ENCODE measurements around the gene HPN.
"Not testable (repeated sequence)": the region's sequence is repeated elsewhere in the genome, so short reads cannot be mapped to it uniquely, and the experiment has no call there.

The HPN gene

DNA sequence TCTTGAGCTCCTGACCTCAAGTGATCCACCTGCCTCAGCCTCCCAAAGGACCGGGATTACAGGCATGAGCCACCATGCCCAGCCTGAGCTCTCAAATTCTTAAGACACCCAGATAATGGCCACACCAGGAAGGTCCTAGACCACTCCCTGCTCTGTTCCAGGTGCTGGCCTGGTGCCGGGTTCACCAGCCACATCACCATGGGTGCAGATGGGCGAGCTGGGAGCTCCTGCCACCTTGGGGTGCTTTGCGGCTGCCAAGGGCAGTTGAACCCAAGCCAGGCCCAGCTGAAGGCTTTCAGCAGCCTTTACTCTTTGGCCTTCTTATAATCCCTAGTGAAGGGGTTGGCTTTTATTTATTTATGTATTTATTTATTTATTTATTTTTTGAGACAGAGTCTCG lies 4.9 kb downstream of the HPN start:
- Histone ChIP-seq H4K20me1 (ENCODE audit: insufficient read depth, low read length, poor library complexity, severe bottlenecking) (no peaks in the 10 kb centered on the region), H3F3A (ENCODE audit: low read depth) (no peaks in the 10 kb centered on the region), H3K9me2 (replicated peaks; ENCODE audit: low read depth, low read length) (no peaks in the 10 kb centered on the region), H3K9me3 (ENCODE audit: insufficient read depth, low read depth, low read length) (no peaks in the 10 kb centered on the region), H3K36me3 (ENCODE audit: insufficient read depth, low read length) (no peaks in the 10 kb centered on the region), H3K4me1 (ENCODE audit: insufficient read depth, low read length, poor library complexity, severe bottlenecking) (peaks cover 9% of the 10 kb centered on the region), H3K9ac (ENCODE audit: low read depth, low read length, poor library complexity, severe bottlenecking) (no peak overlapping the region), H3K27me3 (ENCODE audit: insufficient read depth, low read length, poor library complexity, severe bottlenecking) (no peaks in the 10 kb centered on the region), H2AFZ (ENCODE audit: low read length) (no peak overlapping the region), H3K4me2 (ENCODE audit: low read depth, low read length, poor library complexity, severe bottlenecking) (no peak overlapping the region), H3K79me2 (ENCODE audit: insufficient read depth, low read length) (no peaks in the 10 kb centered on the region), H3K4me3 (ENCODE audit: low read length, poor library complexity, severe bottlenecking) (no peak overlapping the region)
- TF ChIP-seq EZH2phosphoT487 (IDR thresholded peaks at IDR 0.05; ENCODE audit: borderline replicate concordance): no peak

DNA sequence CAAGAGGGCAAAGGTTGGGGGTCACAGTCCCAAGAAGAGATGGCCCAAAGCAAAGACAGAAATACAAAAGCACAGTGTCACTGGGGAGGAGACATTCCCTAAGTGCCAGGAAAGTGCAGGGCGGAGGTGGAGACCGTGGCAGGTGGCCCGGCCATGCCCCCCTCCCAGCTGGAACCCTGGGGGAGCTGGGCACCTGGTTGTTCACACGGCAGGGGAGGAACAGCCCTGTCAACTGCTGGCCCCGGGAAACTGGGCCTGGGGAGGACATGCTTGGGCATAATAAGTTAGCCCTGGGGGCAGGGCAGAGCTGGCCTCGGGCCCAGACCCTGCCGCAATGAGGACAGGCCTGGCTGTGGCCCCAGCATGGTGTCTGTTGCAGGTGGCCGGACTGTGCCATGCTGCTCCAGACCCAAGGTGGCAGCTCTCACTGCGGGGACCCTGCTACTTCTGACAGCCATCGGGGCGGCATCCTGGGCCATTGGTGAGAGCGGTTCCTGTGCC lies 7.4 kb downstream of the HPN start:
- H3F3A ChIP-seq (ENCODE audit: low read depth): no peaks in the 10 kb centered on the region
- no peaks in the 10 kb centered on the region for H3K27me3 ChIP-seq (ENCODE audit: insufficient read depth, low read length, poor library complexity, severe bottlenecking)
- peaks cover 9% of the 10 kb centered on the region for H3K4me1 ChIP-seq (ENCODE audit: insufficient read depth, low read length, poor library complexity, severe bottlenecking)

DNA sequence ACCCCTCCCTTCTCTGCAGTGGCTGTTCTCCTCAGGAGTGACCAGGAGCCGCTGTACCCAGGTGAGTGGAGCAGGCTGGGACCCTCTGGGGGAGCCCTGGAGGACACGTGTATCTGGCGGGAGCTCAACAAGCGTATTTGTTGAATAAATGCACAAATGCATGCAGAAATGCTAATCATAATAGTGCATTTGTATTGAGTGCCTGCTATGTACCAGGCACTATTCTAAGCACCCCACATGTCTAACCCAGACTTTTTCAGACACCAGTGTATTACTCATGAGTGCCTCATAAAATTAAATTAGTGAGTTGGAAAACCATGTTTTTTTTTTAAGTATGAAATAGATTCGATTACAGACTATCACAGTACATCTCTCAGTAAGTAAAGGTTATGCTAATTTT lies 7.9 kb downstream of the HPN start:
- Histone ChIP-seq H3K27me3 (ENCODE audit: insufficient read depth, low read length, poor library complexity, severe bottlenecking) (no peaks in the 10 kb centered on the region), H2AFZ (ENCODE audit: low read length) (no peak overlapping the region), H3K9me3 (ENCODE audit: insufficient read depth, low read depth, low read length) (no peaks in the 10 kb centered on the region), H3K4me3 (ENCODE audit: low read length, poor library complexity, severe bottlenecking) (no peak overlapping the region), H3K4me1 (ENCODE audit: insufficient read depth, low read length, poor library complexity, severe bottlenecking) (peaks cover 9% of the 10 kb centered on the region), H3K36me3 (ENCODE audit: insufficient read depth, low read length) (no peaks in the 10 kb centered on the region), H3K9ac (ENCODE audit: low read depth, low read length, poor library complexity, severe bottlenecking) (no peak overlapping the region), H3F3A (ENCODE audit: low read depth) (no peaks in the 10 kb centered on the region), H3K9me2 (replicated peaks; ENCODE audit: low read depth, low read length) (no peaks in the 10 kb centered on the region), H3K79me2 (ENCODE audit: insufficient read depth, low read length) (no peaks in the 10 kb centered on the region), H3K4me2 (ENCODE audit: low read depth, low read length, poor library complexity, severe bottlenecking) (no peak overlapping the region), H4K20me1 (ENCODE audit: insufficient read depth, low read length, poor library complexity, severe bottlenecking) (no peaks in the 10 kb centered on the region)
- TF ChIP-seq EZH2phosphoT487 (IDR thresholded peaks at IDR 0.05; ENCODE audit: borderline replicate concordance): no peak
- TF ChIP-seq, protein P1, sequence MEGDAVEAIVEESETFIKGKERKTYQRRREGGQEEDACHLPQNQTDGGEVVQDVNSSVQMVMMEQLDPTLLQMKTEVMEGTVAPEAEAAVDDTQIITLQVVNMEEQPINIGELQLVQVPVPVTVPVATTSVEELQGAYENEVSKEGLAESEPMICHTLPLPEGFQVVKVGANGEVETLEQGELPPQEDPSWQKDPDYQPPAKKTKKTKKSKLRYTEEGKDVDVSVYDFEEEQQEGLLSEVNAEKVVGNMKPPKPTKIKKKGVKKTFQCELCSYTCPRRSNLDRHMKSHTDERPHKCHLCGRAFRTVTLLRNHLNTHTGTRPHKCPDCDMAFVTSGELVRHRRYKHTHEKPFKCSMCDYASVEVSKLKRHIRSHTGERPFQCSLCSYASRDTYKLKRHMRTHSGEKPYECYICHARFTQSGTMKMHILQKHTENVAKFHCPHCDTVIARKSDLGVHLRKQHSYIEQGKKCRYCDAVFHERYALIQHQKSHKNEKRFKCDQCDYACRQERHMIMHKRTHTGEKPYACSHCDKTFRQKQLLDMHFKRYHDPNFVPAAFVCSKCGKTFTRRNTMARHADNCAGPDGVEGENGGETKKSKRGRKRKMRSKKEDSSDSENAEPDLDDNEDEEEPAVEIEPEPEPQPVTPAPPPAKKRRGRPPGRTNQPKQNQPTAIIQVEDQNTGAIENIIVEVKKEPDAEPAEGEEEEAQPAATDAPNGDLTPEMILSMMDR (conservative IDR thresholded peaks at IDR 0.05; ENCODE audit: low read length): no peak

More for the DNA sequence above, 7.4 kb downstream of the HPN start:
- no peak for TF ChIP-seq EZH2phosphoT487 (IDR thresholded peaks at IDR 0.05; ENCODE audit: borderline replicate concordance)
- TF ChIP-seq, protein P1 (conservative IDR thresholded peaks at IDR 0.05; ENCODE audit: low read length): no peak
- Histone ChIP-seq H3K4me3 (ENCODE audit: low read length, poor library complexity, severe bottlenecking) (no peak overlapping the region), H3K36me3 (ENCODE audit: insufficient read depth, low read length) (no peaks in the 10 kb centered on the region), H3K9ac (ENCODE audit: low read depth, low read length, poor library complexity, severe bottlenecking) (no peak overlapping the region), H2AFZ (ENCODE audit: low read length) (no peak overlapping the region), H3K9me2 (replicated peaks; ENCODE audit: low read depth, low read length) (no peaks in the 10 kb centered on the region), H3K79me2 (ENCODE audit: insufficient read depth, low read length) (no peaks in the 10 kb centered on the region), H3K9me3 (ENCODE audit: insufficient read depth, low read depth, low read length) (no peaks in the 10 kb centered on the region), H3K4me2 (ENCODE audit: low read depth, low read length, poor library complexity, severe bottlenecking) (no peak overlapping the region), H4K20me1 (ENCODE audit: insufficient read depth, low read length, poor library complexity, severe bottlenecking) (no peaks in the 10 kb centered on the region)

DNA sequence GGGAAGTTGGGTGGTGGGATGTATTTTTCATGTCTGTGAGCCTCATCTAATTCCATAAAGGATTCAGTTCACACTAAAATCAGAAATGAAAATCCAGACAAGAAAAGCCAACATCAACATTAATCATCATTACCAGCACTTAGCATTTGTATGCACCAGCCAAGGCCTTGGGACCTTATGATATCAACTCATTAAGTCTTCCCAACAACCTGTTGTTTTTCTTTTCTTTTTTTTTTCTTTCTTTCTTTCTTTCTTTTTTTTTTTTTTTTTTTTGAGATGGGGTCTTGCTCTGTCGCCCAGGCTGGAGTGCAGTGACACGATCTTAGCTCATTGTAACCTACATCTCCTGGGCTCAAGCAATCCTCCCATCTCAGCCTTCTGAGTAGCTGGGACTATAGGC lies 9.1 kb downstream of the HPN start:
- H3K9me2 ChIP-seq (replicated peaks; ENCODE audit: low read depth, low read length); H3K9ac ChIP-seq (ENCODE audit: low read depth, low read length, poor library complexity, severe bottlenecking); H3K27me3 ChIP-seq (ENCODE audit: insufficient read depth, low read length, poor library complexity, severe bottlenecking); H3K36me3 ChIP-seq (ENCODE audit: insufficient read depth, low read length); H4K20me1 ChIP-seq (ENCODE audit: insufficient read depth, low read length, poor library complexity, severe bottlenecking); H3K4me1 ChIP-seq (ENCODE audit: insufficient read depth, low read length, poor library complexity, severe bottlenecking); H3F3A ChIP-seq (ENCODE audit: low read depth); H3K79me2 ChIP-seq (ENCODE audit: insufficient read depth, low read length); H3K4me2 ChIP-seq (ENCODE audit: low read depth, low read length, poor library complexity, severe bottlenecking); H3K9me3 ChIP-seq (ENCODE audit: insufficient read depth, low read depth, low read length); H3K4me3 ChIP-seq (ENCODE audit: low read length, poor library complexity, severe bottlenecking); H2AFZ ChIP-seq (ENCODE audit: low read length): not testable (repeated sequence)

DNA sequence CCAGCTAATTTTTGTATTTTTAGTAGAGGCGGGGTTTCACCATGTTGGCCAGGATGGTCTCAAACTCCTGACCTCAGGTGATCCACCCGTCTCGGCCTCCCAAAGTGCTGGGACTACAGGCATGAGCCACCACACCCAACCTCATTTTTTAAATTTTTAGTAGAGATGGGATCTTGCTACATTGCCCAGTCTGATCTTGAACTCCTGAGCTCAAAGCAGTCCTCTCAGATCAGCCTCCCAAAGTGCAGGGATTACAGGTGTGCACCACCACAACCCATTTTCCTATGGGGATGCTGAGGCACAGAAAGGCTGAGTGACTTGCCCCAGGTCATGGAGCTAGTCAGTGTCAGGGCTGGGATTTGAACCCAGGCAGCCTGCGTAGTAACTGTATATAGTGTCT lies 9.7 kb downstream of the HPN start:
- not testable (repeated sequence) for H3K79me2 ChIP-seq (ENCODE audit: insufficient read depth, low read length); H3K9ac ChIP-seq (ENCODE audit: low read depth, low read length, poor library complexity, severe bottlenecking); H3K4me1 ChIP-seq (ENCODE audit: insufficient read depth, low read length, poor library complexity, severe bottlenecking); H3K36me3 ChIP-seq (ENCODE audit: insufficient read depth, low read length); H3K4me3 ChIP-seq (ENCODE audit: low read length, poor library complexity, severe bottlenecking); H2AFZ ChIP-seq (ENCODE audit: low read length); H3K9me3 ChIP-seq (ENCODE audit: insufficient read depth, low read depth, low read length); H4K20me1 ChIP-seq (ENCODE audit: insufficient read depth, low read length, poor library complexity, severe bottlenecking); H3K4me2 ChIP-seq (ENCODE audit: low read depth, low read length, poor library complexity, severe bottlenecking); H3K27me3 ChIP-seq (ENCODE audit: insufficient read depth, low read length, poor library complexity, severe bottlenecking); H3F3A ChIP-seq (ENCODE audit: low read depth); H3K9me2 ChIP-seq (replicated peaks; ENCODE audit: low read depth, low read length)

Measured in Loucy (cell line).